ENCODE data around the gene SLC23A3. TPM values are rescaled to one million over a fixed set of nuclear protein-coding genes. Genes with fewer than 3 reads are reported as not detected.

The SLC23A3 gene
- total and polyA plus RNA-seq, 9 of the 15 experiments (the other 6 are each of a cell fraction or from before 2014, with no cell fraction given): 0.06 to 0.64 (median 0.16) TPM

DNA sequence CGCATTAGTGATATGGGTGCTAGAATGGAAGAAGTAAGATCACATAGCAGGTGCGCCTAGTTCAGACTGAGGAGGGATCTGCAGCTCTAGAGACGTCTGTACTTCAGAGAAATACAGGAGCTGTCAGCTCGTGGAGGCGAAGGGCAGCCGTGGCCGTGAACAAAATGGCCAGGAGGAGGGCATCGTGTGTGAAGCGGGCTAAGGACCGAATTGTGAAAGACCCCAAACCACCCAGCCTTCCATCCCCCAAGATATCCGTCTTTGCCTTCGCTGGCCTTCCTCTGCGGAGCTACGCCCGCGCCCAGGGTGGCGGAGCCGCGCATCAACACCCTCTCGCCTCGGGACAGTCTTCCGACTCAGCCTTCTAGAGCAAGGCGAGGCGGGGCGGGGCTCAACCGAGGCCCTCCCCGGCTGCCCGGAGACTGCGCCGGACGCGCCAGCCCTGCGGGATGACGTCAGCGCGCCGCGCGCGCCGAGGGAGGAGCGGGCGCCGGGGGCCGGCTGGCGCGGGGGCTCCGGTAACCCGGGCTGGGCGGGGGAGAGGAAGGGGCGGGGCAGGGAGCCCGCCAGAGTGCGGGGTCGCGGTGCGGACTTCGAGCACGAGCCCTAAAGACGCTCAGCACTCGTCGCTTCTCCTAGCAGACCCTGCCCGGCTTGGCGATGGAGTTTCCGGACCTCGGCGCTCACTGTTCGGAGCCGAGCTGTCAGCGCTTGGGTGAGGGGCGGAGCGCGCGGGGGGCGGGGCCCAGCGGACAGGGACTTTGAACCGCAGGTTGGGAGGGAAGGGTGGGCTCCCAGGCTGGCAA lies 36.7 kb upstream of the SLC23A3 start, which contains the start of gene ZFAND2B (continued):
- TF ChIP-seq, protein P1, sequence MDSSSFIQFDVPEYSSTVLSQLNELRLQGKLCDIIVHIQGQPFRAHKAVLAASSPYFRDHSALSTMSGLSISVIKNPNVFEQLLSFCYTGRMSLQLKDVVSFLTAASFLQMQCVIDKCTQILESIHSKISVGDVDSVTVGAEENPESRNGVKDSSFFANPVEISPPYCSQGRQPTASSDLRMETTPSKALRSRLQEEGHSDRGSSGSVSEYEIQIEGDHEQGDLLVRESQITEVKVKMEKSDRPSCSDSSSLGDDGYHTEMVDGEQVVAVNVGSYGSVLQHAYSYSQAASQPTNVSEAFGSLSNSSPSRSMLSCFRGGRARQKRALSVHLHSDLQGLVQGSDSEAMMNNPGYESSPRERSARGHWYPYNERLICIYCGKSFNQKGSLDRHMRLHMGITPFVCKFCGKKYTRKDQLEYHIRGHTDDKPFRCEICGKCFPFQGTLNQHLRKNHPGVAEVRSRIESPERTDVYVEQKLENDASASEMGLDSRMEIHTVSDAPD (CRISPR knock-in tag; IDR thresholded peaks at IDR 0.05): no peak
- TF ChIP-seq, protein P2, sequence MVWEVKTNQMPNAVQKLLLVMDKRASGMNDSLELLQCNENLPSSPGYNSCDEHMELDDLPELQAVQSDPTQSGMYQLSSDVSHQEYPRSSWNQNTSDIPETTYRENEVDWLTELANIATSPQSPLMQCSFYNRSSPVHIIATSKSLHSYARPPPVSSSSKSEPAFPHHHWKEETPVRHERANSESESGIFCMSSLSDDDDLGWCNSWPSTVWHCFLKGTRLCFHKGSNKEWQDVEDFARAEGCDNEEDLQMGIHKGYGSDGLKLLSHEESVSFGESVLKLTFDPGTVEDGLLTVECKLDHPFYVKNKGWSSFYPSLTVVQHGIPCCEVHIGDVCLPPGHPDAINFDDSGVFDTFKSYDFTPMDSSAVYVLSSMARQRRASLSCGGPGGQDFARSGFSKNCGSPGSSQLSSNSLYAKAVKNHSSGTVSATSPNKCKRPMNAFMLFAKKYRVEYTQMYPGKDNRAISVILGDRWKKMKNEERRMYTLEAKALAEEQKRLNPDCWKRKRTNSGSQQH (CRISPR knock-in tag; IDR thresholded peaks at IDR 0.05): no peak
- TF ChIP-seq HDAC8 (tag; IDR thresholded peaks at IDR 0.05) (no peak), ZBTB7A (IDR thresholded peaks at IDR 0.05; ENCODE audit: borderline replicate concordance, control insufficient read depth, low read depth, low read length) (peak; percentile 64; the same call in 1 of the 2 replicates), ELF2 (CRISPR knock-in tag; IDR thresholded peaks at IDR 0.05) (no peak), BRD4 (IDR thresholded peaks at IDR 0.05) (no peak), HDAC1 (IDR thresholded peaks at IDR 0.05) (peak in 1 of 2 experiments; percentile 40; a peak in 1 of 4 replicates), HDAC3 (IDR thresholded peaks at IDR 0.05; ENCODE audit: borderline replicate concordance, partially characterized antibody) (no peak), NRF1 (conservative IDR thresholded peaks at IDR 0.05 in 1 of 2, IDR thresholded peaks at IDR 0.05 in 1 of 2) (peak; percentile 89 to 90), HDGF (IDR thresholded peaks at IDR 0.05) (no peak), PURB (CRISPR knock-in tag; IDR thresholded peaks at IDR 0.05; ENCODE audit: low read depth) (no peak)
- TF ChIP-seq, protein P3, sequence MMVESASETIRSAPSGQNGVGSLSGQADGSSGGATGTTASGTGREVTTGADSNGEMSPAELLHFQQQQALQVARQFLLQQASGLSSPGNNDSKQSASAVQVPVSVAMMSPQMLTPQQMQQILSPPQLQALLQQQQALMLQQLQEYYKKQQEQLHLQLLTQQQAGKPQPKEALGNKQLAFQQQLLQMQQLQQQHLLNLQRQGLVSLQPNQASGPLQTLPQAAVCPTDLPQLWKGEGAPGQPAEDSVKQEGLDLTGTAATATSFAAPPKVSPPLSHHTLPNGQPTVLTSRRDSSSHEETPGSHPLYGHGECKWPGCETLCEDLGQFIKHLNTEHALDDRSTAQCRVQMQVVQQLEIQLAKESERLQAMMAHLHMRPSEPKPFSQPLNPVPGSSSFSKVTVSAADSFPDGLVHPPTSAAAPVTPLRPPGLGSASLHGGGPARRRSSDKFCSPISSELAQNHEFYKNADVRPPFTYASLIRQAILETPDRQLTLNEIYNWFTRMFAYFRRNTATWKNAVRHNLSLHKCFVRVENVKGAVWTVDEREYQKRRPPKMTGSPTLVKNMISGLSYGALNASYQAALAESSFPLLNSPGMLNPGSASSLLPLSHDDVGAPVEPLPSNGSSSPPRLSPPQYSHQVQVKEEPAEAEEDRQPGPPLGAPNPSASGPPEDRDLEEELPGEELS (CRISPR knock-in tag; IDR thresholded peaks at IDR 0.05; ENCODE audit: borderline replicate concordance): no peak
- TF ChIP-seq, protein P4, sequence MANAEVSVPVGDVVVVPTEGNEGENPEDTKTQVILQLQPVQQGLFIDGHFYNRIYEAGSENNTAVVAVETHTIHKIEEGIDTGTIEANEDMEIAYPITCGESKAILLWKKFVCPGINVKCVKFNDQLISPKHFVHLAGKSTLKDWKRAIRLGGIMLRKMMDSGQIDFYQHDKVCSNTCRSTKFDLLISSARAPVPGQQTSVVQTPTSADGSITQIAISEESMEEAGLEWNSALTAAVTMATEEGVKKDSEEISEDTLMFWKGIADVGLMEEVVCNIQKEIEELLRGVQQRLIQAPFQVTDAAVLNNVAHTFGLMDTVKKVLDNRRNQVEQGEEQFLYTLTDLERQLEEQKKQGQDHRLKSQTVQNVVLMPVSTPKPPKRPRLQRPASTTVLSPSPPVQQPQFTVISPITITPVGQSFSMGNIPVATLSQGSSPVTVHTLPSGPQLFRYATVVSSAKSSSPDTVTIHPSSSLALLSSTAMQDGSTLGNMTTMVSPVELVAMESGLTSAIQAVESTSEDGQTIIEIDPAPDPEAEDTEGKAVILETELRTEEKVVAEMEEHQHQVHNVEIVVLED (CRISPR knock-in tag; IDR thresholded peaks at IDR 0.05): peak; percentile 97
- TF ChIP-seq, protein P5, sequence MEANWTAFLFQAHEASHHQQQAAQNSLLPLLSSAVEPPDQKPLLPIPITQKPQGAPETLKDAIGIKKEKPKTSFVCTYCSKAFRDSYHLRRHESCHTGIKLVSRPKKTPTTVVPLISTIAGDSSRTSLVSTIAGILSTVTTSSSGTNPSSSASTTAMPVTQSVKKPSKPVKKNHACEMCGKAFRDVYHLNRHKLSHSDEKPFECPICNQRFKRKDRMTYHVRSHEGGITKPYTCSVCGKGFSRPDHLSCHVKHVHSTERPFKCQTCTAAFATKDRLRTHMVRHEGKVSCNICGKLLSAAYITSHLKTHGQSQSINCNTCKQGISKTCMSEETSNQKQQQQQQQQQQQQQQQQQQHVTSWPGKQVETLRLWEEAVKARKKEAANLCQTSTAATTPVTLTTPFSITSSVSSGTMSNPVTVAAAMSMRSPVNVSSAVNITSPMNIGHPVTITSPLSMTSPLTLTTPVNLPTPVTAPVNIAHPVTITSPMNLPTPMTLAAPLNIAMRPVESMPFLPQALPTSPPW (CRISPR knock-in tag; IDR thresholded peaks at IDR 0.05): peak; percentile 97
- TF ChIP-seq, protein P6, sequence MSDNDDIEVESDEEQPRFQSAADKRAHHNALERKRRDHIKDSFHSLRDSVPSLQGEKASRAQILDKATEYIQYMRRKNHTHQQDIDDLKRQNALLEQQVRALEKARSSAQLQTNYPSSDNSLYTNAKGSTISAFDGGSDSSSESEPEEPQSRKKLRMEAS (CRISPR knock-in tag; IDR thresholded peaks at IDR 0.05): 0 out of 2 replicates have a peak, but pooled peaks have one; percentile 46
- TF ChIP-seq, protein P7, sequence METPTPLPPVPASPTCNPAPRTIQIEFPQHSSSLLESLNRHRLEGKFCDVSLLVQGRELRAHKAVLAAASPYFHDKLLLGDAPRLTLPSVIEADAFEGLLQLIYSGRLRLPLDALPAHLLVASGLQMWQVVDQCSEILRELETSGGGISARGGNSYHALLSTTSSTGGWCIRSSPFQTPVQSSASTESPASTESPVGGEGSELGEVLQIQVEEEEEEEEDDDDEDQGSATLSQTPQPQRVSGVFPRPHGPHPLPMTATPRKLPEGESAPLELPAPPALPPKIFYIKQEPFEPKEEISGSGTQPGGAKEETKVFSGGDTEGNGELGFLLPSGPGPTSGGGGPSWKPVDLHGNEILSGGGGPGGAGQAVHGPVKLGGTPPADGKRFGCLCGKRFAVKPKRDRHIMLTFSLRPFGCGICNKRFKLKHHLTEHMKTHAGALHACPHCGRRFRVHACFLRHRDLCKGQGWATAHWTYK (CRISPR knock-in tag; IDR thresholded peaks at IDR 0.05): no peak
